ENCODE data around the gene NAA20.

The NAA20 gene

GRCh38 chr20:20022498-20022897, 5.3 kb downstream of the NAA20 start:
- H3F3A ChIP-seq (ENCODE audit: insufficient read depth) = no peaks in the 10 kb centered on the region
- no peak for TF ChIP-seq CTCF (IDR thresholded peaks at IDR 0.05; ENCODE audit: insufficient read depth, low read length, poor library complexity, severe bottlenecking)
- no peak for TF ChIP-seq EZH2phosphoT487 (conservative IDR thresholded peaks at IDR 0.05; ENCODE audit: low read length)

GRCh38 chr20:20023395-20023794, 6.2 kb downstream of the NAA20 start:
- H3K79me2 ChIP-seq (ENCODE audit: insufficient read depth, low read length) = peaks cover 65% of the 10 kb centered on the region
- TF ChIP-seq CTCF (IDR thresholded peaks at IDR 0.05; ENCODE audit: insufficient read depth, low read length, poor library complexity, severe bottlenecking) = no peak
- no peak for TF ChIP-seq EZH2phosphoT487 (conservative IDR thresholded peaks at IDR 0.05; ENCODE audit: low read length)
- no peak overlapping the region for H2AFZ ChIP-seq (ENCODE audit: low read depth, low read length, severe bottlenecking)
- H3K9me3 ChIP-seq (ENCODE audit: insufficient read depth, low read length) = no peaks in the 10 kb centered on the region
- H3K4me3 ChIP-seq (ENCODE audit: insufficient read depth, low read length, poor library complexity, severe bottlenecking) = no peak overlapping the region
- H3K9ac ChIP-seq (ENCODE audit: low read length) = no peak overlapping the region
- peaks cover 3% of the 10 kb centered on the region; the same call in 1 of the 2 replicates for H3K36me3 ChIP-seq (ENCODE audit: low read length)
- no peaks in the 10 kb centered on the region for H3F3A ChIP-seq (ENCODE audit: insufficient read depth)
- no peaks in the 10 kb centered on the region for H3K27me3 ChIP-seq (ENCODE audit: low read length)
- H3K27ac ChIP-seq (ENCODE audit: low read depth, low read length) = no peak overlapping the region
- H3K9me2 ChIP-seq (replicated peaks; ENCODE audit: insufficient read depth, low read length) = no peaks in the 10 kb centered on the region
- H4K20me1 ChIP-seq (ENCODE audit: low read depth, low read length) = peaks cover 6% of the 10 kb centered on the region; the same call in 1 of the 2 replicates
- no peak overlapping the region for H3K4me2 ChIP-seq (ENCODE audit: low read depth, low read length, poor library complexity, severe bottlenecking)

More at GRCh38 chr20:20022498-20022897, 5.3 kb downstream of the NAA20 start:
- Histone ChIP-seq H3K9me2 (replicated peaks; ENCODE audit: insufficient read depth, low read length) (no peaks in the 10 kb centered on the region), H3K4me3 (ENCODE audit: insufficient read depth, low read length, poor library complexity, severe bottlenecking) (no peak overlapping the region), H3K27me3 (ENCODE audit: low read length) (no peaks in the 10 kb centered on the region), H3K9me3 (ENCODE audit: insufficient read depth, low read length) (no peaks in the 10 kb centered on the region), H3K79me2 (ENCODE audit: insufficient read depth, low read length) (peaks cover 74% of the 10 kb centered on the region), H2AFZ (ENCODE audit: low read depth, low read length, severe bottlenecking) (no peak overlapping the region), H3K27ac (ENCODE audit: low read depth, low read length) (no peak overlapping the region), H3K4me2 (ENCODE audit: low read depth, low read length, poor library complexity, severe bottlenecking) (no peak overlapping the region), H3K9ac (ENCODE audit: low read length) (no peak overlapping the region), H4K20me1 (ENCODE audit: low read depth, low read length) (peaks cover 6% of the 10 kb centered on the region; the same call in 1 of the 2 replicates), H3K36me3 (ENCODE audit: low read length) (peaks cover under 1% of the 10 kb centered on the region; the same call in 1 of the 2 replicates)

- H3K27me3 ChIP-seq (ENCODE audit: low read length) = no peaks in the 10 kb centered on the region
- TF ChIP-seq CTCF (IDR thresholded peaks at IDR 0.05; ENCODE audit: insufficient read depth, low read length, poor library complexity, severe bottlenecking) (no peak), EZH2phosphoT487 (conservative IDR thresholded peaks at IDR 0.05; ENCODE audit: low read length) (no peak)
- H3F3A ChIP-seq (ENCODE audit: insufficient read depth) = no peaks in the 10 kb centered on the region
- no peak overlapping the region for H3K9ac ChIP-seq (ENCODE audit: low read length)
- H3K4me2 ChIP-seq (ENCODE audit: low read depth, low read length, poor library complexity, severe bottlenecking) = no peak overlapping the region
- no peaks in the 10 kb centered on the region for H3K9me2 ChIP-seq (replicated peaks; ENCODE audit: insufficient read depth, low read length)
- H4K20me1 ChIP-seq (ENCODE audit: low read depth, low read length) = peaks cover 8% of the 10 kb centered on the region; the same call in 1 of the 2 replicates
- no peak overlapping the region for H2AFZ ChIP-seq (ENCODE audit: low read depth, low read length, severe bottlenecking)
- H3K4me3 ChIP-seq (ENCODE audit: insufficient read depth, low read length, poor library complexity, severe bottlenecking) = no peak overlapping the region
- H3K36me3 ChIP-seq (ENCODE audit: low read length) = peaks cover 6% of the 10 kb centered on the region; the same call in 1 of the 2 replicates
- H3K79me2 ChIP-seq (ENCODE audit: insufficient read depth, low read length) = peaks cover 49% of the 10 kb centered on the region
- no peaks in the 10 kb centered on the region for H3K9me3 ChIP-seq (ENCODE audit: insufficient read depth, low read length)
- no peak overlapping the region for H3K27ac ChIP-seq (ENCODE audit: low read depth, low read length)
Observed at GRCh38 chr20:20024942-20025341, 7.8 kb downstream of the NAA20 start.

Measured in SU-DHL-6 (cell line).